Naive thymus-derived CD8-positive, alpha-beta T cell (primary cell): ENCODE data around the gene MRPL45. TPM values are rescaled to one million over a fixed set of nuclear protein-coding genes. Genes with fewer than 3 reads are reported as not detected.
"Not testable (repeated sequence)": the region's sequence is repeated elsewhere in the genome, so short reads cannot be mapped to it uniquely, and the experiment has no call there.

Experiments used
- ATAC-seq, 2 donors: fragments of 150-1000 bp; cut with Tn5 transposase in 1 of 2; sonication (Bioruptor Pico), chemical (Tn5 transposase) in 1 of 2; 1 replicate in 1 of 2; 2 replicates in 1 of 2; pipeline ENCODE4 v1.10.0; 2021; ENCODE audit warnings: mild to moderate bottlenecking in 2 of 2, moderate library complexity in 2 of 2
- POLR2A ChIA-PET: fragments of 350-600 bp; sonication (Branson Sonifier 250); formaldehyde crosslinking; loops from one replicate; lab custom pipeline; 2021; ENCODE audit warnings: antibody characterized with exemption; lab: Charles Lee
- DNase-seq, 10 donors: peaks; one replicate each; pipeline versions ENCODE4 v3.0.0 to v3.0.0-alpha.2; 2020 to 2022
- H3K27ac Mint-ChIP-seq, 10 donors: one replicate each; pipeline ENCODE4 v1.8.0; 2020 to 2022; ENCODE audit warnings: mild to moderate bottlenecking in 10 of 10, mixed read lengths in 10 of 10, moderate library complexity in 4 of 10, inconsistent platforms in 1 of 10
- H3K27me3 Mint-ChIP-seq, 5 donors: one replicate each; pipeline ENCODE4 v1.8.0; 2021 to 2022; ENCODE audit warnings: mixed read lengths in 5 of 5
- H3K36me3 Mint-ChIP-seq, 3 donors: one replicate each; pipeline ENCODE4 v1.8.0; 2020 to 2022; ENCODE audit warnings: mixed read lengths in 3 of 3, mild to moderate bottlenecking in 2 of 3, inconsistent platforms in 1 of 3
- H3K4me1 Mint-ChIP-seq, 4 donors: one replicate each; pipeline ENCODE4 v1.8.0; 2021 to 2022; ENCODE audit warnings: mixed read lengths in 4 of 4
- H3K4me3 Mint-ChIP-seq, 10 donors: one replicate each; pipeline ENCODE4 v1.8.0; 2020 to 2022; ENCODE audit warnings: mild to moderate bottlenecking in 10 of 10, mixed read lengths in 10 of 10, moderate library complexity in 6 of 10, inconsistent platforms in 1 of 10
- H3K9me3 Mint-ChIP-seq, 9 donors: one replicate each; pipeline ENCODE4 v1.8.0; 2020 to 2022; ENCODE audit warnings: mixed read lengths in 9 of 9, mild to moderate bottlenecking in 3 of 9, inconsistent platforms in 1 of 9, moderate library complexity in 1 of 9
- polyA plus RNA-seq, 3 donors: library from polyadenylated mRNA; unstranded; fragments of 300-500 nt; fragmentation: Illumina TruSeq; gene quantifications; one replicate each; pipeline ENCODE4 v1.2.3, GENCODE V29; 2021
- total RNA-seq, 8 experiments: library from RNA in 2 of 8; stranded (reverse) in 2 of 8; gene quantifications; one replicate each; pipeline ENCODE4 v1.2.3 and lab custom pipeline; 2021 to 2026

The MRPL45 gene
- total RNA-seq (10 to 100 TPM; 23.8 to 24.0 TPM), polyA plus RNA-seq (10 to 100 TPM; 21.6 to 34.7 (median 26.0) TPM), total RNA-seq (lab: John Stamatoyannopoulos, UW) (17.2 to 37.3 (median 21.8) reads per million in 6 experiments)

DNA sequence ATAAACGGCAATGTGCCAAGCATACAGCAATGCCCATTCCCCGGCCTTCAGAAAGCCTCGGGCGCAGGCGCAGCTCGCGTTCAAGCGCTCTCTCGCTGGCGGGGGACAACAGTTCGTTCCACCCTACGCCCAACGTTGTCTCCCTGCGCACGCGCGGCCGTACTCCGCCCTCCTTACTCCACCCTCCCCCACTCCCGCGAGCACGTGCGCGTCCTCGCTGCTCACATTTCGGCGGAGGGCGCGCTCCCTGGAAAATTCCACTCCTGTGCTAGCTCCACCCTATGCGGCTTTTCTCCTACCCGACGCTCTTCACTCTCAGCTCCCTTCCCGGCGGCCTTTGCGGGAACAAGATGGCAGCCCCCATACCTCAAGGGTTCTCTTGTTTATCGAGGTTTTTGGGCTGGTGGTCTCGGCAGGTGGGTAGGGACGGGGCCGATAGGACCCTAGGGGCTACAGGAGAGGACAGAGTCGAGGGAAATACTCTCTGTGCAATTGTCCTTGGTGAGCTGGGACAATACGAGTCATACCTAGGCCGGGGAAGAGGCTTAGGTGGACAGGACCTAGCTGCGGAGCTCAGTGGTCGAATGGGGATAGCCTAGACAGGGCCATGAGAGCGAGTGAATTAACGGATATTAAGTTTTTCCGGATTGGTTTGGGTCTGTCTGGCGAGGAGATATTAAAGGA, at the start of gene MRPL45:
MRPL45 (plus strand) TSS at position 335 of the 684 bp plus-strand sequence; CDS start at position 351, 16 bp downstream.
- H3K27me3 Mint-ChIP-seq, result not testable (repeated sequence)
- peak within 1 kb of the TSS; percentile 84 to 95 (median 91) for H3K4me3 Mint-ChIP-seq

GRCh38 chr17:38253191-38253590, 43.8 kb upstream of the MRPL45 start:
- DNase-seq, result not testable (repeated sequence)
- peaks cover 1 to 16% (median 10%) of the 10 kb centered on the region in 4 donors for H3K4me1 Mint-ChIP-seq

More for the DNA sequence above, at the start of gene MRPL45:
- H3K9me3 Mint-ChIP-seq, POLR2A ChIA-PET: not testable (repeated sequence)
- DNase-seq (peak; percentile 90 to 96 (median 94)), ATAC-seq (peak; percentile 93 to 95)
- H3K27ac Mint-ChIP-seq, result peak within 1 kb of the TSS; percentile 94 to 99 (median 98)
- H3K36me3 Mint-ChIP-seq, result peaks cover 0 to 20% (median 3%) of the 10 kb centered on the region in 3 donors
- peaks cover 7 to 14% (median 8%) of the 10 kb centered on the region in 4 donors for H3K4me1 Mint-ChIP-seq

GRCh38 chr17:38254357-38254756, 42.6 kb upstream of the MRPL45 start:
- H3K36me3 Mint-ChIP-seq, DNase-seq, ATAC-seq, H3K27me3 Mint-ChIP-seq, H3K9me3 Mint-ChIP-seq, POLR2A ChIA-PET, H3K4me3 Mint-ChIP-seq: not testable (repeated sequence)
- Mint-ChIP-seq H3K27ac (peak overlapping the region in 1 of 10 donors; percentile 34), H3K4me1 (peaks cover 1 to 16% (median 10%) of the 10 kb centered on the region in 4 donors)

More at GRCh38 chr17:38253191-38253590, 43.8 kb upstream of the MRPL45 start:
- POLR2A ChIA-PET, H3K27me3 Mint-ChIP-seq, H3K9me3 Mint-ChIP-seq, H3K36me3 Mint-ChIP-seq, H3K27ac Mint-ChIP-seq, H3K4me3 Mint-ChIP-seq, ATAC-seq: not testable (repeated sequence)

GRCh38 chr17:38257013-38257621, 39.9 kb upstream of the MRPL45 start:
- ATAC-seq, result peak; percentile 87 to 88

GRCh38 chr17:38265974-38266506, 30.9 kb upstream of the MRPL45 start:
- H3K9me3 Mint-ChIP-seq, result not testable (repeated sequence)

More at GRCh38 chr17:38257013-38257621, 39.9 kb upstream of the MRPL45 start:
- DNase-seq, result peak; percentile 67 to 93 (median 82)
- H3K4me3 Mint-ChIP-seq, result peak overlapping the region in 6 of 10 donors; percentile 41 to 79 (median 52)
- H3K36me3 Mint-ChIP-seq, H3K9me3 Mint-ChIP-seq, H3K27me3 Mint-ChIP-seq, POLR2A ChIA-PET: not testable (repeated sequence)
- H3K4me1 Mint-ChIP-seq, result peaks cover 1 to 14% (median 9%) of the 10 kb centered on the region in 4 donors
- H3K27ac Mint-ChIP-seq, result peak overlapping the region in 3 of 10 donors; percentile 18 to 79 (median 44)

DNA sequence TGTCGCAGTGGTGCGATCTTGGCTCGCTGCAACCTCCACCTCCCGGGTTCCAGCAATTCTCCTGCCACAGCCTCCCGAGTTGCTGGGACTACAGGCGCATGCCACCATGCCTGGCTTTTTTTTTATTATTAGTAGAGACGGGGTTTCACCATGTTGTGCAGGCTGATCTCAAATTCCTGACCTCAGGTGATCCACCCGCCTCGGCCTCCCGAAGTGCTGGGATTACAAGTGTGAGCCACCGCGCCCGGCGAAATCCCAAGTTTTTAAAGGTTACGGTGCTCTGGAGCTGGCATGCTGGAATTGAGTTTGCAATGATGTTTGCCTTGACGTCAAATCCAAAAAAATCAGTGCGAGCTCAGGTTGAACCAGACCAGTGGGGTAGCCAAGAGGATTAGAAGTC, 30.4 kb upstream of the MRPL45 start:
- H3K36me3 Mint-ChIP-seq, H3K9me3 Mint-ChIP-seq, POLR2A ChIA-PET, DNase-seq, H3K27ac Mint-ChIP-seq, H3K4me1 Mint-ChIP-seq, ATAC-seq, H3K27me3 Mint-ChIP-seq, H3K4me3 Mint-ChIP-seq: not testable (repeated sequence)

More at GRCh38 chr17:38265974-38266506, 30.9 kb upstream of the MRPL45 start:
- H3K27ac Mint-ChIP-seq, H3K27me3 Mint-ChIP-seq, POLR2A ChIA-PET, H3K4me1 Mint-ChIP-seq, ATAC-seq, H3K4me3 Mint-ChIP-seq, DNase-seq, H3K36me3 Mint-ChIP-seq: not testable (repeated sequence)

DNA sequence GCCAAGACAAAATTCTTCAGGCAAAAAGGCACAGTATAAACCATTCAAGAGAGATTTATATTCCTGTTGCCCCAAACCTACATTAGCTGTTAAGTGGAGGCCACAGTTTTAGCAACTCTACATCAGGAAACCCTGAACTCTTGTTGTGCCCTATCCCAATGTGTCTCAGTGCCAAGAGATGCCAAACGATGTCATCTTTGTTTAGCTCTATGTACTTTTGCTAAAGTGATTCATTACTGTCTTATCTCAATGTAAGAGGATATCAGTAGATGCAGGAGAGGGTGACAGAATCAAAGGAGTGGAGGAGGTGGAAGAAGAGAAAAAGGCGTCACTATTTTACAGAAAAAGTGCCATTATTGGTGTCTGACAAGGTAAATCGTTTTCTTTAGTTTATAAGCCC, 28.8 kb upstream of the MRPL45 start:
- H3K36me3 Mint-ChIP-seq, H3K4me3 Mint-ChIP-seq, H3K4me1 Mint-ChIP-seq, H3K9me3 Mint-ChIP-seq, DNase-seq, H3K27me3 Mint-ChIP-seq, POLR2A ChIA-PET, H3K27ac Mint-ChIP-seq, ATAC-seq: not testable (repeated sequence)

GRCh38 chr17:38269045-38269444, 27.9 kb upstream of the MRPL45 start:
- H3K4me3 Mint-ChIP-seq, H3K4me1 Mint-ChIP-seq, DNase-seq, H3K9me3 Mint-ChIP-seq, H3K27ac Mint-ChIP-seq, POLR2A ChIA-PET, H3K36me3 Mint-ChIP-seq, ATAC-seq, H3K27me3 Mint-ChIP-seq: not testable (repeated sequence)

DNA sequence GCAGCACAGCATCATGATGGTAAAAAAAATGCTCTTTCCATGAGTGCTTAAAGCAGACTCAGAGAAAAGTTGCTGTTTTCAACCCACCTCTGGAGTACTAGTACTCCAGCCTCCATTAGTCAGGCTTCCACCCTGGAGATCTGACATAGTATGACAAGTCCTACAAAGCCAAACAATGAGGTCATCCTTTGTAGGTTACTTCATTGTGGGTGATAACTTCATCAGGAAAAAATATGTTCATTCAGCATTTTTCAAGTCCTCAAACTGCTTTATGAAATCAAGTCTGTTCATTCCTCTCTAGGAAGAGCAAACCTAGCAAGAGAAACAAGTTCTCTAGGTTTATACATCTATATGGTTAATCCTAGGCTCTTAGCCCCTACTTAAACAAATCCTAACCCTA, 27.4 kb upstream of the MRPL45 start:
- H3K4me3 Mint-ChIP-seq, ATAC-seq, H3K9me3 Mint-ChIP-seq, H3K4me1 Mint-ChIP-seq, H3K36me3 Mint-ChIP-seq, H3K27me3 Mint-ChIP-seq, DNase-seq, H3K27ac Mint-ChIP-seq, POLR2A ChIA-PET: not testable (repeated sequence)

- ATAC-seq, result peak in 1 of 2 donors; percentile 35
- H3K9me3 Mint-ChIP-seq, H3K27ac Mint-ChIP-seq, H3K36me3 Mint-ChIP-seq, H3K4me3 Mint-ChIP-seq, H3K4me1 Mint-ChIP-seq, POLR2A ChIA-PET, DNase-seq, H3K27me3 Mint-ChIP-seq: not testable (repeated sequence)
Observed at GRCh38 chr17:38285994-38286393, 11.0 kb upstream of the MRPL45 start.

GRCh38 chr17:38286501-38287091, 10.4 kb upstream of the MRPL45 start:
- H3K27me3 Mint-ChIP-seq, H3K36me3 Mint-ChIP-seq, H3K9me3 Mint-ChIP-seq, H3K4me1 Mint-ChIP-seq, POLR2A ChIA-PET: not testable (repeated sequence)
- peak overlapping the region in 5 of 10 donors; percentile 8 to 52 (median 43) for H3K4me3 Mint-ChIP-seq
- ATAC-seq (peak; percentile 89 to 93), DNase-seq (peak in 3 of 10 donors; percentile 2 to 10 (median 7))
- H3K27ac Mint-ChIP-seq, result peak overlapping the region in 2 of 10 donors; percentile 75 to 76

DNA sequence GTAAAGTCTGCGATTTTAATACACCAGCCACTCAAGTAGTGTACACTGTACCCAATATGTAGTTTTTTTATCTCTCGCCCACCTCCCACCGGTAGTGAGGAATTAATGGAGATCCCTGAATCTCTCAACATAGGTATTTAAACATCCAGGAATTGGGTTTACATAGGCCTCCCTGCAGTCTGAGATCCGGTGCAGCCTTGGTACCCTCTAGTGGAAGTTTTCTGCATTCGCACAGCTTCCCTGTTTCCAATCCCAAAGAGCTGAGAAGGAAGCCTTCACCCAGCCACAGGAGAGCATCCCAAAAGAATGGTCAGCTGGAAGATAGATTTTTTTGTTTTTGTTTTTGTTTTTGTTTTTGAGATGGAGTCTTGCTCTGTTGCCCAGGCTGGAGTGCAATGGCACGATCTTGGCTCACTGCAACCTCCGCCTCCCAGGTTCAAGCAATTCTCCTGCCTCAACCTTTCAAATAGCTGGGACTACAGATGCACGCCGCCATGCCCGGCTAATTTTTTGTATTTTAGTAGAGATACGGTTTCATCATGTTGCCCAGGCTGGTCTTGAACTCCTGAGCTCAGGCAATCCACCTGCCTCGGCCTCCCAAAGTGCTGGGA, 8.6 kb upstream of the MRPL45 start:
- H3K36me3 Mint-ChIP-seq, H3K4me1 Mint-ChIP-seq, H3K27ac Mint-ChIP-seq, H3K9me3 Mint-ChIP-seq, H3K27me3 Mint-ChIP-seq, ATAC-seq, POLR2A ChIA-PET, DNase-seq: not testable (repeated sequence)
- peak overlapping the region in 1 of 10 donors; percentile 26 for H3K4me3 Mint-ChIP-seq
